ENCODE data around the gene GRM7.

Gene GRM7

GRCh38 chr3:7749931-7750695 is 889.2 kb downstream of the GRM7 start:
- Histone ChIP-seq H2AFZ (ENCODE audit: low read depth, low read length) (no peak overlapping the region), H3K9me3 (ENCODE audit: insufficient read depth, low read length) (no peaks in the 10 kb centered on the region), H4K20me1 (ENCODE audit: insufficient read depth, low read length) (no peaks in the 10 kb centered on the region), H3K4me3 (ENCODE audit: low read length) (no peak overlapping the region), H3K4me1 (ENCODE audit: low read length) (peaks cover 17% of the 10 kb centered on the region), H3K9ac (ENCODE audit: low read length) (no peak overlapping the region), H3K27ac (ENCODE audit: low read length) (no peak overlapping the region), H3K79me2 (ENCODE audit: low read length) (no peaks in the 10 kb centered on the region), H3K36me3 (replicated peaks; ENCODE audit: low read depth, low read length) (no peaks in the 10 kb centered on the region), H3K4me2 (ENCODE audit: low read length) (no peak overlapping the region), H3K27me3 (ENCODE audit: low read depth, low read length) (no peaks in the 10 kb centered on the region)
- TF ChIP-seq CTCF (IDR thresholded peaks at IDR 0.05; ENCODE audit: low read depth, low read length) (no peak), EZH2phosphoT487 (IDR thresholded peaks at IDR 0.05; ENCODE audit: low read depth) (no peak)

DNA sequence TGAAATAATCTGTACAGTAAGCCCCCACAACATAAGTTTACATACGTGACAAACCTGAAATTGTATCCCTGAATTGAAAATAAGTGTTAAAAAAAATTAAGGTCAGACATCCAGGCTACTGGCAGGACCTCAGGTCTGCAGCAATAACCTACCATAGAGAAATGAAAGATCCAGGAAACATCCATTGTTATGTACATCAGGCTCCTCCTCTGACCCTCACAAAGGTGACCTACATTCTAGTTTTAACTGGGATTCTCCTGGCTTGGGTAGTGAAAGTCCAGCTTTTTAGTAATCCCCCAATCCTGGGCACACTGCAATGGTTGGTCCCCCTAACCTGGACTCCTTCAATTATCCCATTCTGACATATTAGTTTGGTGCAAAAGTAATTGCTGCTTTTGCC is 891.1 kb downstream of the GRM7 start:
- H3K4me1 ChIP-seq (ENCODE audit: low read length), result peaks cover 17% of the 10 kb centered on the region
- no peaks in the 10 kb centered on the region for H3K79me2 ChIP-seq (ENCODE audit: low read length)
- no peak overlapping the region for H2AFZ ChIP-seq (ENCODE audit: low read depth, low read length)
- no peak overlapping the region for H3K27ac ChIP-seq (ENCODE audit: low read length)
- no peaks in the 10 kb centered on the region for H3K36me3 ChIP-seq (replicated peaks; ENCODE audit: low read depth, low read length)
- no peak overlapping the region for H3K4me3 ChIP-seq (ENCODE audit: low read length)
- no peaks in the 10 kb centered on the region for H4K20me1 ChIP-seq (ENCODE audit: insufficient read depth, low read length)
- H3K4me2 ChIP-seq (ENCODE audit: low read length), result no peak overlapping the region
- TF ChIP-seq CTCF (IDR thresholded peaks at IDR 0.05; ENCODE audit: low read depth, low read length) (no peak), EZH2phosphoT487 (IDR thresholded peaks at IDR 0.05; ENCODE audit: low read depth) (no peak)
- no peak overlapping the region for H3K9ac ChIP-seq (ENCODE audit: low read length)
- no peaks in the 10 kb centered on the region for H3K9me3 ChIP-seq (ENCODE audit: insufficient read depth, low read length)
- H3K27me3 ChIP-seq (ENCODE audit: low read depth, low read length), result no peaks in the 10 kb centered on the region

- H4K20me1 ChIP-seq (ENCODE audit: insufficient read depth, low read length), result no peaks in the 10 kb centered on the region
- no peaks in the 10 kb centered on the region for H3K9me3 ChIP-seq (ENCODE audit: insufficient read depth, low read length)
- no peak overlapping the region for H2AFZ ChIP-seq (ENCODE audit: low read depth, low read length)
Measured at GRCh38 chr3:7754653-7755441, 893.9 kb downstream of the GRM7 start.

More at GRCh38 chr3:7754653-7755441, 893.9 kb downstream of the GRM7 start:
- Histone ChIP-seq H3K4me3 (ENCODE audit: low read length) (no peak overlapping the region), H3K27ac (ENCODE audit: low read length) (no peak overlapping the region), H3K4me2 (ENCODE audit: low read length) (no peak overlapping the region), H3K4me1 (ENCODE audit: low read length) (peaks cover 17% of the 10 kb centered on the region), H3K9ac (ENCODE audit: low read length) (no peak overlapping the region), H3K79me2 (ENCODE audit: low read length) (no peaks in the 10 kb centered on the region), H3K27me3 (ENCODE audit: low read depth, low read length) (no peaks in the 10 kb centered on the region), H3K36me3 (replicated peaks; ENCODE audit: low read depth, low read length) (no peaks in the 10 kb centered on the region)
- TF ChIP-seq CTCF (IDR thresholded peaks at IDR 0.05; ENCODE audit: low read depth, low read length) (no peak), EZH2phosphoT487 (IDR thresholded peaks at IDR 0.05; ENCODE audit: low read depth) (no peak)
